H1 (cell line): ENCODE results near the gene C1orf185. TPM values are rescaled to one million over a fixed set of nuclear protein-coding genes. Genes with fewer than 3 reads are reported as not detected.

Experiments used
- CTCF ChIA-PET: fragments of 300-600 bp; sonication (Branson Sonifier 250); formaldehyde crosslinking; loops from one replicate; lab custom pipeline; 2021; ENCODE audit not compliant: partially characterized antibody; lab: Charles Lee
- POLR2A ChIA-PET: fragments of 300-600 bp; sonication (Branson Sonifier 250); formaldehyde crosslinking; loops from one replicate; lab custom pipeline; 2021; ENCODE audit warnings: inconsistent platforms; ENCODE audit not compliant: partially characterized antibody; lab: Charles Lee
- DNase-seq, 2 experiments: peaks; one replicate each; pipeline versions ENCODE4 v3.0.0 to v3.0.0-alpha.2; 2010 to 2022; ENCODE audit warnings: low spot score in 2 of 2, low read depth in 1 of 2, mixed read lengths in 1 of 2
- FAIRE-seq: peaks from 2 replicates; lab custom pipeline; 2011; peaks lifted over from hg19 to GRCh38; lab: Jason Lieb, UNC
- H2AFZ ChIP-seq: 2 replicates; pipeline ENCODE4 v1.8.1; 2012; ENCODE audit warnings: low read length, inconsistent platforms
- H2AK5ac ChIP-seq: 2 replicates; pipeline ENCODE4 v1.6.1; 2013; ENCODE audit warnings: low read depth, low read length
- H2BK120ac ChIP-seq: replicated peaks from 2 replicates; pipeline ENCODE3; 2013; ENCODE audit warnings: low read depth, low read length, inconsistent platforms
- H2BK12ac ChIP-seq: 2 replicates; pipeline ENCODE4 v1.6.1; 2013; ENCODE audit warnings: low read depth, low read length
- H2BK15ac ChIP-seq: 2 replicates; pipeline ENCODE4 v1.6.1; 2013; ENCODE audit warnings: low read length
- H2BK20ac ChIP-seq: 2 replicates; pipeline ENCODE4 v1.6.1; 2013; ENCODE audit warnings: low read length
- H2BK5ac ChIP-seq: 2 replicates; pipeline ENCODE4 v1.6.1; 2013; ENCODE audit warnings: low read depth, low read length
- H3K14ac ChIP-seq: 2 replicates; pipeline ENCODE4 v1.6.1; 2013; ENCODE audit warnings: inconsistent platforms; ENCODE audit not compliant: insufficient read length
- H3K18ac ChIP-seq: 2 replicates; pipeline ENCODE4 v1.6.1; 2013; ENCODE audit warnings: low read length; ENCODE audit errors: extremely low read depth
- H3K23ac ChIP-seq: 2 replicates; pipeline ENCODE4 v1.6.1; 2013; ENCODE audit warnings: inconsistent platforms; ENCODE audit not compliant: insufficient read length
- H3K23me2 ChIP-seq: 2 replicates; pipeline ENCODE4 v1.6.1; 2013; ENCODE audit warnings: low read depth, low read length
- H3K27ac ChIP-seq: 2 replicates; pipeline ENCODE4 v1.6.1; 2011; ENCODE audit warnings: low read depth, low read length, inconsistent platforms
- H3K27me3 ChIP-seq, 4 experiments: replicated peaks in 1 of 4; 1 replicate in 1 of 4; 2 replicates in 3 of 4; pipeline versions ENCODE4 v1.6.1 to v1.8.1; 2011 to 2013; ENCODE audit warnings: low read length in 3 of 4, mild to moderate bottlenecking in 3 of 4, inconsistent platforms in 2 of 4, mixed read lengths in 2 of 4, moderate library complexity in 1 of 4; ENCODE audit not compliant: control insufficient read depth in 3 of 4, insufficient read depth in 3 of 4; ENCODE audit errors: extremely low read depth in 1 of 4
- H3K36me3 ChIP-seq, 4 experiments: 2 replicates each; pipeline versions ENCODE4 v1.6.1 to v1.8.1; 2011 to 2013; ENCODE audit warnings: mild to moderate bottlenecking in 4 of 4, low read length in 3 of 4, moderate library complexity in 2 of 4, control low read depth in 1 of 4, inconsistent platforms in 1 of 4; ENCODE audit not compliant: insufficient read depth in 4 of 4, control insufficient read depth in 2 of 4
- H3K4ac ChIP-seq: replicated peaks from 2 replicates; pipeline ENCODE3; 2013; ENCODE audit warnings: low read length, low read depth, mixed read lengths, inconsistent platforms; ENCODE audit not compliant: insufficient read length
- H3K4me1 ChIP-seq, 4 experiments: replicated peaks in 1 of 4; 1 replicate in 1 of 4; 2 replicates in 3 of 4; pipeline versions ENCODE4 v1.6.1 to v1.8.1; 2011 to 2013; ENCODE audit warnings: low read length in 3 of 4, inconsistent platforms in 2 of 4, mixed read lengths in 1 of 4; ENCODE audit not compliant: insufficient read depth in 4 of 4, control insufficient read depth in 3 of 4
- H3K4me2 ChIP-seq, 2 experiments: 2 replicates each; pipeline versions ENCODE4 v1.6.1 to v1.8.1; 2011 to 2013; ENCODE audit warnings: low read depth in 2 of 2, low read length in 2 of 2, control low read depth in 1 of 2, inconsistent platforms in 1 of 2, mild to moderate bottlenecking in 1 of 2; ENCODE audit not compliant: insufficient read depth in 1 of 2
- H3K4me3 ChIP-seq, 4 experiments: fragments of 200-600, 300-600 bp in 1 of 4; sonication (generic), shearing (Covaris generic), sonication (Bioruptor Twin) in 1 of 4; 2 replicates each; pipeline versions ENCODE4 v1.5.1 to v1.8.1; 2011 to 2016; ENCODE audit warnings: low read length in 4 of 4, low read depth in 3 of 4, control low read depth in 2 of 4, inconsistent platforms in 2 of 4, mild to moderate bottlenecking in 2 of 4, mixed read lengths in 1 of 4, moderate library complexity in 1 of 4; ENCODE audit not compliant: insufficient read depth in 2 of 4; ENCODE audit errors: extremely low read depth in 1 of 4
- H3K56ac ChIP-seq: replicated peaks from 2 replicates; pipeline ENCODE3; 2013; ENCODE audit warnings: low read depth, mild to moderate bottlenecking, mixed read lengths, low read length, inconsistent platforms; ENCODE audit not compliant: insufficient read length
- H3K79me1 ChIP-seq: 2 replicates; pipeline ENCODE4 v1.6.1; 2013; ENCODE audit warnings: low read depth, low read length, control low read depth
- H3K79me2 ChIP-seq, 2 experiments: 2 replicates each; pipeline versions ENCODE4 v1.6.1 to v1.8.1; 2012 to 2013; ENCODE audit warnings: low read length in 2 of 2, mild to moderate bottlenecking in 2 of 2, inconsistent platforms in 1 of 2; ENCODE audit not compliant: insufficient read depth in 2 of 2, control insufficient read depth in 1 of 2
- H3K9ac ChIP-seq, 4 experiments: replicated peaks in 1 of 4; 1 replicate in 1 of 4; 2 replicates in 3 of 4; pipeline versions ENCODE4 v1.6.1 to v1.8.1; 2011 to 2013; ENCODE audit warnings: low read depth in 3 of 4, low read length in 3 of 4, control low read depth in 2 of 4, mild to moderate bottlenecking in 2 of 4, moderate library complexity in 2 of 4, inconsistent platforms in 1 of 4; ENCODE audit errors: extremely low read depth in 1 of 4
- H3K9me3 ChIP-seq, 2 experiments: 2 replicates each; pipeline versions ENCODE4 v1.6.1 to v1.8.1; 2012 to 2013; ENCODE audit warnings: mild to moderate bottlenecking in 2 of 2, moderate library complexity in 2 of 2, control low read depth in 1 of 2, inconsistent platforms in 1 of 2, low read depth in 1 of 2, low read length in 1 of 2, mixed read lengths in 1 of 2; ENCODE audit not compliant: insufficient read depth in 2 of 2
- H4K20me1 ChIP-seq, 2 experiments: replicated peaks in 1 of 2; 2 replicates each; pipeline versions ENCODE3 to v1.8.1; 2011 to 2013; ENCODE audit warnings: inconsistent platforms in 2 of 2, low read length in 2 of 2, mild to moderate bottlenecking in 1 of 2; ENCODE audit not compliant: insufficient read depth in 2 of 2, control insufficient read depth in 1 of 2
- H4K5ac ChIP-seq: 2 replicates; pipeline ENCODE4 v1.6.1; 2013; ENCODE audit warnings: low read length, low read depth, mixed read lengths, inconsistent platforms; ENCODE audit not compliant: insufficient read length
- H4K8ac ChIP-seq: 2 replicates; pipeline ENCODE4 v1.8.0; 2013; ENCODE audit warnings: mild to moderate bottlenecking, moderate library complexity, low read length, inconsistent platforms; ENCODE audit not compliant: insufficient read depth; ENCODE audit errors: extremely low read depth
- H4K91ac ChIP-seq: replicated peaks from 2 replicates; pipeline ENCODE3; 2013; ENCODE audit warnings: low read length, mixed read lengths, inconsistent platforms; ENCODE audit not compliant: insufficient read length
- ASH2L ChIP-seq: fragments of 200-600, 300-600 bp; sonication (generic); IDR thresholded peaks from one replicate; pipeline ENCODE4 v1.7.1; 2017; ENCODE audit warnings: low read length
- BCL11A ChIP-seq, 2 experiments: IDR thresholded peaks; one replicate each; pipeline ENCODE4 v1.6.1; 2011; ENCODE audit warnings: low read depth in 2 of 2, low read length in 2 of 2, mild to moderate bottlenecking in 2 of 2
- CEBPB ChIP-seq: IDR thresholded peaks from 2 replicates; pipeline ENCODE4 v1.6.1; 2012; ENCODE audit warnings: low read depth, low read length
- RXRA ChIP-seq: IDR thresholded peaks from 2 replicates; pipeline ENCODE4 v1.6.1; 2011; ENCODE audit warnings: low read depth, mild to moderate bottlenecking, low read length, moderate library complexity; ENCODE audit not compliant: insufficient read depth
- SIRT6 ChIP-seq: IDR thresholded peaks from one replicate; pipeline ENCODE4 v1.7.1; 2012; ENCODE audit warnings: low read length, inconsistent platforms
- SUZ12 ChIP-seq: fragments of 200-600 bp; sonication (generic); IDR thresholded peaks from 2 replicates; pipeline ENCODE4 v1.6.1; 2012; ENCODE audit warnings: mild to moderate bottlenecking, inconsistent platforms, low read length, moderate library complexity, mixed read lengths
- TAF1 ChIP-seq: IDR thresholded peaks from 2 replicates; pipeline ENCODE4 v1.6.1; 2011; ENCODE audit warnings: mild to moderate bottlenecking, low read depth, low read length
- WGBS, 2 experiments: shearing (Covaris generic) in 1 of 2; methylation state at CpG; one replicate each; pipeline versions ENCODE4 v1.1.6 to v1.1.7; 2013 to 2015; ENCODE audit warnings: low lambda C conversion rate in 2 of 2, mixed read lengths in 2 of 2, inconsistent platforms in 1 of 2, low coverage in 1 of 2, missing lambda C conversion rate in 1 of 2; ENCODE audit not compliant: insufficient replicate concordance in 2 of 2, insufficient coverage in 1 of 2, insufficient read length in 1 of 2; ENCODE audit errors: extremely low coverage in 1 of 2, missing lambda C conversion rate in 1 of 2; 5-methylcytosine and 5-hydroxymethylcytosine counted together
- polyA plus RNA-seq, 7 experiments: library from polyadenylated mRNA; depleted of rRNA in 3 of 7; stranded (reverse) in 5 of 7; unstranded in 2 of 7; fragments of >200 nt in 5 of 7; fragments of 200-250 nt in 2 of 7; gene quantifications; 1 replicate in 5 of 7; 2 replicates in 1 of 7; 4 replicates in 1 of 7; pipeline versions ENCODE4 v1.2.1 to v1.2.3, GENCODE V29; 2011 to 2013; ENCODE audit warnings: missing spikeins in 2 of 7, mixed read lengths in 2 of 7
- total RNA-seq: library from RNA; stranded (reverse); fragmentation: NEBNext Ultra II Directional; extraction: Animal tissue kit (Norgen Biotek cat#: 25700); gene quantifications from 2 replicates; pipeline ENCODE4 v1.2.1, GENCODE V29; 2021
- TF ChIP-seq, protein P1 (sequence below), 3 experiments: IDR thresholded peaks; 1 replicate in 2 of 3; 2 replicates in 1 of 3; pipeline versions ENCODE4 v1.5.1 to v1.6.1; 2011; ENCODE audit warnings: low read length in 3 of 3, mild to moderate bottlenecking in 3 of 3, inconsistent platforms in 2 of 3, low read depth in 1 of 3, moderate library complexity in 1 of 3; ENCODE audit not compliant: insufficient read depth in 1 of 3; ENCODE audit errors: control extremely low read depth in 1 of 3

C1orf185 gene
- total and polyA plus RNA-seq, 2 of the 8 experiments (the other 6 are each of a cell fraction or from before 2014, with no cell fraction given), result not detected

GRCh38 chr1:51175278-51175677 lies 73.2 kb downstream of the C1orf185 start:
- Histone ChIP-seq H3K4me2 (no peak overlapping the region), H2BK20ac (no peak overlapping the region), H2AFZ (no peak overlapping the region), H3K4ac (no peak overlapping the region), H3K79me2 (no peaks in the 10 kb centered on the region), H3K4me3 (no peak overlapping the region), H4K5ac (no peak overlapping the region), H3K56ac (no peak overlapping the region), H3K36me3 (no peaks in the 10 kb centered on the region), H2BK5ac (no peak overlapping the region), H2BK12ac (no peak overlapping the region), H2BK120ac (no peak overlapping the region), H3K18ac (no peak overlapping the region), H3K14ac (no peak overlapping the region), H3K79me1 (no peaks in the 10 kb centered on the region), H3K23me2 (no peaks in the 10 kb centered on the region), H3K4me1 (no peaks in the 10 kb centered on the region), H3K9me3 (no peaks in the 10 kb centered on the region), H4K20me1 (no peaks in the 10 kb centered on the region), H3K23ac (no peak overlapping the region), H2BK15ac (no peak overlapping the region), H3K27ac (no peak overlapping the region), H4K8ac (no peak overlapping the region), H3K9ac (no peak overlapping the region), H3K27me3 (no peaks in the 10 kb centered on the region), H2AK5ac (no peak overlapping the region), H4K91ac (no peak overlapping the region)
- no peak for FAIRE-seq
- ChIA-PET CTCF (interaction anchor here (0.9 to 8.0 kb wide), 3 partner anchors 16 to 239 kb away, joined by 3 to 83 read pairs (median 3); partner anchors contain the start of gene FAF1), POLR2A (no interaction called here)
- WGBS, 2 experiments, result 81% methylated on average over 2 of the region's 2 CpGs; no CpG with 5 or more reads in 1 of the 2 experiments
- no peak for DNase-seq
- TF ChIP-seq, protein P1, sequence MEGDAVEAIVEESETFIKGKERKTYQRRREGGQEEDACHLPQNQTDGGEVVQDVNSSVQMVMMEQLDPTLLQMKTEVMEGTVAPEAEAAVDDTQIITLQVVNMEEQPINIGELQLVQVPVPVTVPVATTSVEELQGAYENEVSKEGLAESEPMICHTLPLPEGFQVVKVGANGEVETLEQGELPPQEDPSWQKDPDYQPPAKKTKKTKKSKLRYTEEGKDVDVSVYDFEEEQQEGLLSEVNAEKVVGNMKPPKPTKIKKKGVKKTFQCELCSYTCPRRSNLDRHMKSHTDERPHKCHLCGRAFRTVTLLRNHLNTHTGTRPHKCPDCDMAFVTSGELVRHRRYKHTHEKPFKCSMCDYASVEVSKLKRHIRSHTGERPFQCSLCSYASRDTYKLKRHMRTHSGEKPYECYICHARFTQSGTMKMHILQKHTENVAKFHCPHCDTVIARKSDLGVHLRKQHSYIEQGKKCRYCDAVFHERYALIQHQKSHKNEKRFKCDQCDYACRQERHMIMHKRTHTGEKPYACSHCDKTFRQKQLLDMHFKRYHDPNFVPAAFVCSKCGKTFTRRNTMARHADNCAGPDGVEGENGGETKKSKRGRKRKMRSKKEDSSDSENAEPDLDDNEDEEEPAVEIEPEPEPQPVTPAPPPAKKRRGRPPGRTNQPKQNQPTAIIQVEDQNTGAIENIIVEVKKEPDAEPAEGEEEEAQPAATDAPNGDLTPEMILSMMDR (IDR thresholded peaks at IDR 0.05; ENCODE audit: control extremely low read depth in 1 of 3, insufficient read depth in 1 of 3, low read depth in 1 of 3, low read length in 3 of 3), result no peak
- TF ChIP-seq SIRT6 (no peak), CEBPB (no peak), SUZ12 (no peak), TAF1 (no peak), ASH2L (no peak), RXRA (no peak), BCL11A (IDR thresholded peaks at IDR 0.05; ENCODE audit: low read depth in 2 of 2, low read length in 2 of 2) (no peak)
